SK-N-SH (cell line): ENCODE results near the gene AUP1. TPM values are rescaled to one million over a fixed set of nuclear protein-coding genes. Genes with fewer than 3 reads are reported as not detected.

Source experiments
- CTCF ChIA-PET: fragments of 300-600, 350-600 bp; formaldehyde crosslinking; extraction: SDS; loops from one replicate; lab custom pipeline; 2021; lab: Yijun Ruan, JAX
- POLR2A ChIA-PET: fragments of 350-600 bp; sonication (Branson Sonifier 250); formaldehyde crosslinking; extraction: SDS; loops from one replicate; lab custom pipeline; 2020; ENCODE audit warnings: antibody characterized with exemption, inconsistent platforms; lab: Yijun Ruan, JAX
- DNase-seq: peaks from one replicate; pipeline ENCODE4 v3.0.0; 2012
- H2AFZ ChIP-seq: fragments of 200-600 bp; sonication (generic); 2 replicates; pipeline ENCODE4 v1.8.1; 2016; ENCODE audit warnings: antibody characterized with exemption, mild to moderate bottlenecking, low read depth
- H3F3A ChIP-seq: fragments of 200-600 bp; sonication (generic); replicated peaks from 2 replicates; pipeline ENCODE3; 2016; ENCODE audit warnings: antibody characterized with exemption, mild to moderate bottlenecking; ENCODE audit not compliant: insufficient read depth
- H3K27ac ChIP-seq, 2 experiments: fragments of 200-500 bp in 1 of 2; fragments of 200-600 bp in 1 of 2; sonication (Bioruptor generic) in 1 of 2; sonication (generic), shearing (Covaris generic) in 1 of 2; 2 replicates each; pipeline versions ENCODE4 v1.5.1 to v1.6.1; 2014 to 2016; ENCODE audit warnings: low read depth in 2 of 2, inconsistent platforms in 1 of 2, low read length in 1 of 2, mild to moderate bottlenecking in 1 of 2, mixed read lengths in 1 of 2
- H3K27me3 ChIP-seq: fragments of 200-600 bp; sonication (generic), shearing (Covaris generic); 2 replicates; pipeline ENCODE4 v1.6.1; 2016; ENCODE audit warnings: mixed run types; ENCODE audit not compliant: insufficient read depth
- H3K36me3 ChIP-seq, 2 experiments: fragments of 200-500 bp in 1 of 2; fragments of 200-600 bp in 1 of 2; sonication (Bioruptor generic) in 1 of 2; sonication (generic) in 1 of 2; replicated peaks in 1 of 2; 2 replicates each; pipeline versions ENCODE3 to v1.5.1; 2014 to 2016; ENCODE audit warnings: low read length in 1 of 2, mild to moderate bottlenecking in 1 of 2; ENCODE audit not compliant: insufficient read depth in 2 of 2, control insufficient read depth in 1 of 2
- H3K4me1 ChIP-seq, 2 experiments: fragments of 200-500 bp in 1 of 2; fragments of 200-600 bp in 1 of 2; sonication (Bioruptor generic) in 1 of 2; sonication (generic), shearing (Covaris generic) in 1 of 2; 2 replicates each; pipeline versions ENCODE4 v1.5.1 to v1.6.1; 2014 to 2016; ENCODE audit warnings: low read depth in 1 of 2, low read length in 1 of 2, mixed run types in 1 of 2; ENCODE audit not compliant: insufficient read depth in 2 of 2, control insufficient read depth in 1 of 2
- H3K4me2 ChIP-seq: fragments of 200-600 bp; sonication (generic), shearing (Covaris generic); 2 replicates; pipeline ENCODE4 v1.6.1; 2017; ENCODE audit warnings: mixed run types
- H3K4me3 ChIP-seq, 2 experiments: fragments of 200-500 bp in 1 of 2; fragments of 200-600 bp in 1 of 2; sonication (Bioruptor generic) in 1 of 2; sonication (generic), shearing (Covaris generic) in 1 of 2; 2 replicates each; pipeline versions ENCODE4 v1.5.1 to v1.8.1; 2014 to 2016; ENCODE audit warnings: low read depth in 2 of 2, inconsistent platforms in 1 of 2, low read length in 1 of 2, mild to moderate bottlenecking in 1 of 2, mixed read lengths in 1 of 2, moderate library complexity in 1 of 2
- H3K79me2 ChIP-seq: fragments of 200-600 bp; sonication (generic); 2 replicates; pipeline ENCODE4 v1.8.1; 2017; ENCODE audit warnings: mild to moderate bottlenecking; ENCODE audit not compliant: insufficient read depth
- H3K9ac ChIP-seq: fragments of 200-600 bp; sonication (generic); 2 replicates; pipeline ENCODE4 v1.6.1; 2017; ENCODE audit warnings: mixed run types
- H3K9me2 ChIP-seq: fragments of 200-600 bp; sonication (generic); 2 replicates; pipeline ENCODE4 v1.6.1; 2017; ENCODE audit warnings: mixed run types
- H3K9me3 ChIP-seq: fragments of 200-600 bp; sonication (generic); 2 replicates; pipeline ENCODE4 v1.6.1; 2017; ENCODE audit warnings: mixed run types, mild to moderate bottlenecking, moderate library complexity
- H4K20me1 ChIP-seq: fragments of 200-600 bp; sonication (generic); 2 replicates; pipeline ENCODE4 v1.6.1; 2017; ENCODE audit warnings: mild to moderate bottlenecking, mixed run types; ENCODE audit not compliant: insufficient read depth
- CHD2 ChIP-seq: fragments of 150-350 bp; IDR thresholded peaks from 2 replicates; pipeline ENCODE4 v1.6.1; 2018; ENCODE audit warnings: low read length; ENCODE audit not compliant: partially characterized antibody
- CTCF ChIP-seq: fragments of 200-600 bp; sonication (generic); IDR thresholded peaks from 2 replicates; pipeline ENCODE4 v1.6.1; 2017; ENCODE audit warnings: antibody characterized with exemption, mild to moderate bottlenecking, moderate library complexity
- ELF1 ChIP-seq: IDR thresholded peaks from 2 replicates; pipeline ENCODE4 v1.4.0; 2012
- EP300 ChIP-seq, 2 experiments: IDR thresholded peaks; 2 replicates each; pipeline versions ENCODE4 v1.4.0 to v1.6.1; 2012; ENCODE audit warnings: borderline replicate concordance in 1 of 2, low read depth in 1 of 2, low read length in 1 of 2
- EZH2phosphoT487 ChIP-seq: fragments of 200-600 bp; sonication (generic); IDR thresholded peaks from 2 replicates; pipeline ENCODE4 v1.6.1; 2017; ENCODE audit warnings: low read depth, mixed run types, mild to moderate bottlenecking, antibody characterized with exemption, moderate library complexity, borderline replicate concordance
- FOXJ3 ChIP-seq: sonication (generic); formaldehyde crosslinking; IDR thresholded peaks from 2 replicates; pipeline ENCODE4 v1.5.1; 2020; ENCODE audit warnings: mild to moderate bottlenecking, missing genetic modification reagents
- FOXM1 ChIP-seq: IDR thresholded peaks from 2 replicates; pipeline ENCODE4 v1.4.0; 2012; ENCODE audit warnings: low read depth, mild to moderate bottlenecking
- MAX ChIP-seq: IDR thresholded peaks from 2 replicates; pipeline ENCODE4 v1.4.0; 2012; ENCODE audit warnings: low read depth
- MEF2A ChIP-seq: IDR thresholded peaks from 2 replicates; pipeline ENCODE4 v1.4.0; 2012; ENCODE audit warnings: low read depth, borderline replicate concordance
- NFIC ChIP-seq: IDR thresholded peaks from 2 replicates; pipeline ENCODE4 v1.4.0; 2012; ENCODE audit warnings: borderline replicate concordance
- POLR2AphosphoS5 ChIP-seq: IDR thresholded peaks from 2 replicates; pipeline ENCODE4 v1.6.1; 2012; ENCODE audit warnings: low read depth, low read length
- RAD21 ChIP-seq: IDR thresholded peaks from 2 replicates; pipeline ENCODE4 v1.6.1; 2012; ENCODE audit warnings: mild to moderate bottlenecking, low read length
- RCOR1 ChIP-seq: fragments of 150-350 bp; IDR thresholded peaks from 2 replicates; pipeline ENCODE4 v1.6.1; 2017; ENCODE audit warnings: antibody characterized with exemption, low read length
- REST ChIP-seq: IDR thresholded peaks from 2 replicates; pipeline ENCODE4 v1.6.1; 2012; ENCODE audit warnings: mild to moderate bottlenecking, low read depth, low read length, moderate library complexity
- RXRA ChIP-seq: IDR thresholded peaks from 2 replicates; pipeline ENCODE4 v1.4.0; 2012; ENCODE audit warnings: low read depth, mild to moderate bottlenecking, borderline replicate concordance
- SIN3A ChIP-seq: IDR thresholded peaks from 2 replicates; pipeline ENCODE4 v1.6.1; 2012; ENCODE audit warnings: low read depth, mild to moderate bottlenecking, low read length, moderate library complexity, borderline replicate concordance
- SMC3 ChIP-seq: IDR thresholded peaks from 2 replicates; pipeline ENCODE4 v1.6.1; 2012; ENCODE audit warnings: low read depth, low read length, improper control_type of control experiment
- TAF1 ChIP-seq: IDR thresholded peaks from 2 replicates; pipeline ENCODE4 v1.6.1; 2012; ENCODE audit warnings: low read depth, mild to moderate bottlenecking, low read length, moderate library complexity, borderline replicate concordance
- TEAD4 ChIP-seq: IDR thresholded peaks from 2 replicates; pipeline ENCODE4 v1.4.0; 2012; ENCODE audit warnings: mild to moderate bottlenecking, borderline replicate concordance; ENCODE audit not compliant: insufficient read depth
- WGBS: methylation state at CpG from one replicate; pipeline ENCODE4 v1.1.6; 2017; ENCODE audit warnings: low lambda C conversion rate; 5-methylcytosine and 5-hydroxymethylcytosine counted together
- polyA plus RNA-seq, 3 experiments: library from polyadenylated mRNA; depleted of rRNA; stranded (reverse); fragments of >200 nt; gene quantifications; 2 replicates each; pipeline ENCODE4 v1.2.3, GENCODE V29; 2012

The AUP1 gene
- polyA plus RNA-seq, 1 of the 3 experiments (the other 2 are of a cell fraction): 118 TPM

- Histone ChIP-seq H3K4me3 (peak overlapping the region; percentile 83 to 99), H3K27me3 (no peaks in the 10 kb centered on the region), H3K79me2 (peaks cover 45% of the 10 kb centered on the region), H3K4me2 (peak overlapping the region; percentile 90), H3K36me3 (peaks cover 26 to 49% of the 10 kb centered on the region in 2 experiments), H3K9me2 (no peaks in the 10 kb centered on the region), H3F3A (peaks cover 11% of the 10 kb centered on the region), H3K27ac (peak overlapping the region; percentile 68 to 92), H3K4me1 (peaks cover 13 to 24% of the 10 kb centered on the region in 2 experiments), H3K9ac (peak overlapping the region; percentile 90), H4K20me1 (no peaks in the 10 kb centered on the region), H2AFZ (peak overlapping the region; percentile 56), H3K9me3 (no peaks in the 10 kb centered on the region)
- WGBS: 5% methylated on average over 22 of the region's 29 CpGs
- TF ChIP-seq FOXJ3 (CRISPR knock-in tag): no peak
- no peak for TF ChIP-seq EP300 (IDR thresholded peaks at IDR 0.05; ENCODE audit: borderline replicate concordance in 1 of 2, low read depth in 1 of 2, low read length in 1 of 2)
- POLR2A ChIA-PET: interaction anchor here (1.3 to 2.5 kb wide), 8 partner anchors 8 to 70 kb away, joined by 4 to 13 read pairs (median 6); partner anchors contain the start of genes CCDC142, MRPL53, PCGF1 and TLX2
- CTCF ChIA-PET: interaction anchor here (1.2 to 7.0 kb wide), 6 partner anchors 14 to 59 kb away, joined by 3 to 80 read pairs (median 10); partner anchors contain the start of genes CCDC142, LBX2, PCGF1 and TLX2
- no peak for DNase-seq
These were observed 728 bp downstream of the AUP1 start for GRCh38 chr2:74528600-74529356.

GRCh38 chr2:74527741-74528140 lies 1.8 kb downstream of the AUP1 start:
- Histone ChIP-seq H2AFZ (no peak overlapping the region), H3K36me3 (peaks cover 25 to 38% of the 10 kb centered on the region in 2 experiments), H3K9ac (no peak overlapping the region), H3K9me2 (no peaks in the 10 kb centered on the region), H4K20me1 (no peaks in the 10 kb centered on the region), H3K4me2 (peak overlapping the region; percentile 90; the same call in 1 of the 2 replicates), H3K79me2 (peaks cover 45% of the 10 kb centered on the region), H3K4me3 (no peak overlapping the region), H3K27ac (no peak overlapping the region), H3K4me1 (peaks cover 13 to 24% of the 10 kb centered on the region in 2 experiments), H3F3A (peaks cover 11% of the 10 kb centered on the region), H3K9me3 (no peaks in the 10 kb centered on the region), H3K27me3 (no peaks in the 10 kb centered on the region)
- POLR2A ChIA-PET: interaction anchor here (2.5 kb wide), 1 partner anchor 27 kb away, joined by 10 read pairs; no protein-coding TSS in a partner anchor
- DNase-seq: no peak
- no peak for TF ChIP-seq MAX
- TF ChIP-seq CTCF: no peak
- no peak for TF ChIP-seq EP300 (IDR thresholded peaks at IDR 0.05; ENCODE audit: borderline replicate concordance in 1 of 2, low read depth in 1 of 2, low read length in 1 of 2)
- no peak for TF ChIP-seq TAF1
- TF ChIP-seq MEF2A: no peak
- no peak for TF ChIP-seq RCOR1
- TF ChIP-seq CHD2: no peak
- TF ChIP-seq ELF1: no peak
- TF ChIP-seq SMC3: no peak
- no peak for TF ChIP-seq TEAD4
- TF ChIP-seq REST: no peak
- no peak for TF ChIP-seq NFIC
- TF ChIP-seq POLR2AphosphoS5: no peak
- no peak for TF ChIP-seq RXRA
- TF ChIP-seq SIN3A: no peak
- no peak for TF ChIP-seq RAD21
- TF ChIP-seq FOXM1: no peak
- TF ChIP-seq EZH2phosphoT487: no peak
- CTCF ChIA-PET: interaction anchor here (1.6 to 6.3 kb wide), 2 partner anchors 19 to 44 kb away, joined by 9 to 80 read pairs; partner anchors contain the start of genes CCDC142, PCGF1 and TTC31
- WGBS: 97% methylated on average over 9 of the region's 9 CpGs
